ENCODE measurements around the gene ZNF358.
A peak's percentile ranks its signal among the peaks of the same experiment; 100 is the strongest.

The ZNF358 gene

GRCh38 chr19:7542556-7543348 lies 26.8 kb downstream of the ZNF358 start:
- in situ Hi-C loops (cut with MboI; ENCODE audit: low sequenced_read_pairs) = no loop called here
- no peaks in the 10 kb centered on the region for H3K27me3 ChIP-seq (ENCODE audit: low read depth)
- no peaks in the 10 kb centered on the region for H3K4me1 ChIP-seq
- no peaks in the 10 kb centered on the region for H3K36me3 ChIP-seq (replicated peaks)
- H3K4me3 ChIP-seq = no peak overlapping the region
- H3K9me3 ChIP-seq = no peaks in the 10 kb centered on the region
- DNase-seq (ENCODE audit: low spot score in 2 of 2) = no peak

GRCh38 chr19:7544626-7545025 lies 28.7 kb downstream of the ZNF358 start:
- DNase-seq (ENCODE audit: low spot score in 2 of 2) = no peak
- in situ Hi-C loops (cut with MboI; ENCODE audit: low sequenced_read_pairs) = no loop called here
- H3K4me1 ChIP-seq = no peaks in the 10 kb centered on the region
- no peak overlapping the region for H3K4me3 ChIP-seq
- H3K9me3 ChIP-seq = no peaks in the 10 kb centered on the region
- H3K27me3 ChIP-seq (ENCODE audit: low read depth) = no peaks in the 10 kb centered on the region
- H3K36me3 ChIP-seq (replicated peaks) = no peaks in the 10 kb centered on the region

GRCh38 chr19:7545300-7545699 lies 29.4 kb downstream of the ZNF358 start:
- no peak overlapping the region for H3K4me3 ChIP-seq
- DNase-seq (ENCODE audit: low spot score in 2 of 2) = no peak
- no peaks in the 10 kb centered on the region for H3K9me3 ChIP-seq
- no peaks in the 10 kb centered on the region for H3K36me3 ChIP-seq (replicated peaks)
- no peaks in the 10 kb centered on the region for H3K4me1 ChIP-seq
- H3K27me3 ChIP-seq (ENCODE audit: low read depth) = no peaks in the 10 kb centered on the region
- in situ Hi-C loops (cut with MboI; ENCODE audit: low sequenced_read_pairs) = no loop called here

- no peak overlapping the region for H3K4me3 ChIP-seq
- H3K27me3 ChIP-seq (ENCODE audit: low read depth) = no peaks in the 10 kb centered on the region
- DNase-seq (ENCODE audit: low spot score in 2 of 2) = no peak
- no peaks in the 10 kb centered on the region for H3K4me1 ChIP-seq
- H3K36me3 ChIP-seq (replicated peaks) = no peaks in the 10 kb centered on the region
- in situ Hi-C loops (cut with MboI; ENCODE audit: low sequenced_read_pairs) = no loop called here
- H3K9me3 ChIP-seq = no peaks in the 10 kb centered on the region
These were observed 30.0 kb downstream of the ZNF358 start for GRCh38 chr19:7545904-7546303.

- H3K36me3 ChIP-seq (replicated peaks) = no peaks in the 10 kb centered on the region
- H3K9me3 ChIP-seq = no peaks in the 10 kb centered on the region
- H3K4me1 ChIP-seq = no peaks in the 10 kb centered on the region
- DNase-seq (ENCODE audit: low spot score in 2 of 2) = no peak
- in situ Hi-C loops (cut with MboI; ENCODE audit: low sequenced_read_pairs) = no loop called here
- no peak overlapping the region for H3K4me3 ChIP-seq
- H3K27me3 ChIP-seq (ENCODE audit: low read depth) = no peaks in the 10 kb centered on the region
These were observed 31.3 kb downstream of the ZNF358 start for GRCh38 chr19:7547159-7547558.

- Histone ChIP-seq H3K4me3 (no peak overlapping the region), H3K36me3 (replicated peaks) (no peaks in the 10 kb centered on the region), H3K27me3 (ENCODE audit: low read depth) (no peaks in the 10 kb centered on the region), H3K9me3 (no peaks in the 10 kb centered on the region), H3K4me1 (no peaks in the 10 kb centered on the region)
- no peak for DNase-seq (ENCODE audit: low spot score in 2 of 2)
- in situ Hi-C loops (cut with MboI; ENCODE audit: low sequenced_read_pairs) = no loop called here
These were observed 33.7 kb downstream of the ZNF358 start for GRCh38 chr19:7549429-7550148.

GRCh38 chr19:7550169-7550770 lies 34.4 kb downstream of the ZNF358 start:
- Histone ChIP-seq H3K36me3 (replicated peaks) (no peaks in the 10 kb centered on the region), H3K4me1 (no peaks in the 10 kb centered on the region), H3K4me3 (no peak overlapping the region), H3K27me3 (ENCODE audit: low read depth) (no peaks in the 10 kb centered on the region), H3K9me3 (no peaks in the 10 kb centered on the region)
- DNase-seq (ENCODE audit: low spot score in 2 of 2) = no peak
- in situ Hi-C loops (cut with MboI; ENCODE audit: low sequenced_read_pairs) = no loop called here

- Histone ChIP-seq H3K36me3 (replicated peaks) (no peaks in the 10 kb centered on the region), H3K4me3 (no peak overlapping the region), H3K27me3 (ENCODE audit: low read depth) (no peaks in the 10 kb centered on the region), H3K4me1 (no peaks in the 10 kb centered on the region), H3K9me3 (no peaks in the 10 kb centered on the region)
- in situ Hi-C loops (cut with MboI; ENCODE audit: low sequenced_read_pairs) = no loop called here
- DNase-seq (ENCODE audit: low spot score in 2 of 2) = peak; percentile 29 to 72
These were observed 35.3 kb downstream of the ZNF358 start for GRCh38 chr19:7550987-7551761.

GRCh38 chr19:7552781-7553180 lies 36.9 kb downstream of the ZNF358 start:
- no peak for DNase-seq (ENCODE audit: low spot score in 2 of 2)
- Histone ChIP-seq H3K27me3 (ENCODE audit: low read depth) (no peaks in the 10 kb centered on the region), H3K4me1 (no peaks in the 10 kb centered on the region), H3K36me3 (replicated peaks) (peaks cover 4% of the 10 kb centered on the region; the same call in 1 of the 2 replicates), H3K9me3 (no peaks in the 10 kb centered on the region), H3K4me3 (no peak overlapping the region)
- in situ Hi-C loops (cut with MboI; ENCODE audit: low sequenced_read_pairs) = no loop called here

GRCh38 chr19:7554565-7554964 lies 38.7 kb downstream of the ZNF358 start:
- Histone ChIP-seq H3K4me1 (no peaks in the 10 kb centered on the region), H3K27me3 (ENCODE audit: low read depth) (no peaks in the 10 kb centered on the region), H3K4me3 (no peak overlapping the region), H3K9me3 (no peaks in the 10 kb centered on the region), H3K36me3 (replicated peaks) (peaks cover 4% of the 10 kb centered on the region; the same call in 1 of the 2 replicates)
- in situ Hi-C loops (cut with MboI; ENCODE audit: low sequenced_read_pairs) = no loop called here
- DNase-seq (ENCODE audit: low spot score in 2 of 2) = no peak

- in situ Hi-C loops (cut with MboI; ENCODE audit: low sequenced_read_pairs) = no loop called here
- peaks cover 4% of the 10 kb centered on the region; the same call in 1 of the 2 replicates for H3K36me3 ChIP-seq (replicated peaks)
- H3K4me3 ChIP-seq = no peak overlapping the region
- H3K4me1 ChIP-seq = no peaks in the 10 kb centered on the region
- no peaks in the 10 kb centered on the region for H3K9me3 ChIP-seq
- no peaks in the 10 kb centered on the region for H3K27me3 ChIP-seq (ENCODE audit: low read depth)
- DNase-seq (ENCODE audit: low spot score in 2 of 2) = peak in 1 of 2 experiments; percentile 55
These were observed 39.3 kb downstream of the ZNF358 start for GRCh38 chr19:7554990-7555864.

GRCh38 chr19:7556696-7557315 lies 40.9 kb downstream of the ZNF358 start:
- Histone ChIP-seq H3K27me3 (ENCODE audit: low read depth) (no peaks in the 10 kb centered on the region), H3K9me3 (no peaks in the 10 kb centered on the region), H3K4me1 (no peaks in the 10 kb centered on the region), H3K36me3 (replicated peaks) (peaks cover 4% of the 10 kb centered on the region; the same call in 1 of the 2 replicates), H3K4me3 (no peak overlapping the region)
- in situ Hi-C loops (cut with MboI; ENCODE audit: low sequenced_read_pairs) = no loop called here
- DNase-seq (ENCODE audit: low spot score in 2 of 2) = no peak

Measured in HAP-1 (cell line).